H9 (cell line): Measurements from ENCODE around the gene LIN7C. TPM values are rescaled to one million over a fixed set of nuclear protein-coding genes. Genes with fewer than 3 reads are reported as not detected.

Experiments used
- DNase-seq: peaks from one replicate; pipeline ENCODE4 v3.0.0-alpha.2; 2017
- H2AFZ ChIP-seq: one replicate; pipeline ENCODE4 v1.6.1; 2013; ENCODE audit warnings: mild to moderate bottlenecking, low read length, control low read depth, moderate library complexity
- H2AK5ac ChIP-seq: 2 replicates; pipeline ENCODE4 v1.6.1; 2013; ENCODE audit warnings: low read length, control low read depth, mixed read lengths; ENCODE audit not compliant: insufficient read length
- H2BK120ac ChIP-seq: one replicate; pipeline ENCODE4 v1.6.1; 2013; ENCODE audit warnings: low read depth, mild to moderate bottlenecking, low read length, control low read depth, inconsistent platforms; ENCODE audit not compliant: poor library complexity, severe bottlenecking
- H2BK12ac ChIP-seq: 2 replicates; pipeline ENCODE4 v1.6.1; 2013; ENCODE audit warnings: low read length, control low read depth, mixed read lengths, low read depth; ENCODE audit not compliant: insufficient read length
- H2BK15ac ChIP-seq: 2 replicates; pipeline ENCODE4 v1.6.1; 2013; ENCODE audit warnings: low read depth, low read length, control low read depth
- H2BK20ac ChIP-seq: one replicate; pipeline ENCODE4 v1.6.1; 2013; ENCODE audit warnings: low read depth, mild to moderate bottlenecking, low read length, control low read depth, inconsistent platforms; ENCODE audit not compliant: poor library complexity, severe bottlenecking
- H2BK5ac ChIP-seq: 2 replicates; pipeline ENCODE4 v1.6.1; 2013; ENCODE audit warnings: low read length, control low read depth, mixed read lengths; ENCODE audit not compliant: insufficient read length
- H3K14ac ChIP-seq: 2 replicates; pipeline ENCODE4 v1.6.1; 2013; ENCODE audit warnings: low read length, control low read depth; ENCODE audit not compliant: insufficient read depth
- H3K18ac ChIP-seq: 2 replicates; pipeline ENCODE4 v1.6.1; 2013; ENCODE audit warnings: low read depth, mild to moderate bottlenecking, mixed read lengths, low read length, control low read depth; ENCODE audit not compliant: insufficient read length
- H3K23ac ChIP-seq: 2 replicates; pipeline ENCODE4 v1.6.1; 2013; ENCODE audit warnings: low read length, control low read depth, mixed read lengths, low read depth; ENCODE audit not compliant: insufficient read length
- H3K23me2 ChIP-seq: 2 replicates; pipeline ENCODE4 v1.6.1; 2013; ENCODE audit warnings: low read depth, mild to moderate bottlenecking, mixed read lengths, low read length, control low read depth; ENCODE audit not compliant: insufficient read length, poor library complexity, severe bottlenecking
- H3K27ac ChIP-seq: 2 replicates; pipeline ENCODE4 v1.5.1; 2013; ENCODE audit warnings: low read length, control low read depth, mixed read lengths, low read depth; ENCODE audit not compliant: insufficient read length
- H3K27me3 ChIP-seq: 2 replicates; pipeline ENCODE4 v1.6.1; 2013; ENCODE audit warnings: low read length, control low read depth, inconsistent platforms; ENCODE audit not compliant: insufficient read depth
- H3K4ac ChIP-seq: 2 replicates; pipeline ENCODE4 v1.6.1; 2013; ENCODE audit warnings: low read depth, mild to moderate bottlenecking, control low read depth, inconsistent platforms, low read length, moderate library complexity
- H3K4me1 ChIP-seq: 2 replicates; pipeline ENCODE4 v1.6.1; 2013; ENCODE audit warnings: low read length, control low read depth, inconsistent platforms; ENCODE audit not compliant: insufficient read depth
- H3K4me2 ChIP-seq: 2 replicates; pipeline ENCODE4 v1.6.1; 2013; ENCODE audit warnings: low read length, control low read depth, mixed read lengths; ENCODE audit not compliant: insufficient read length, insufficient read depth
- H3K56ac ChIP-seq: 2 replicates; pipeline ENCODE4 v1.6.1; 2013; ENCODE audit warnings: low read depth, mild to moderate bottlenecking, mixed read lengths, low read length, control low read depth; ENCODE audit not compliant: insufficient read length
- H3K79me1 ChIP-seq: 2 replicates; pipeline ENCODE4 v1.6.1; 2013; ENCODE audit warnings: low read depth, mild to moderate bottlenecking, moderate library complexity, low read length, control low read depth, inconsistent platforms; ENCODE audit not compliant: insufficient read depth, poor library complexity, severe bottlenecking
- H3K79me2 ChIP-seq: 2 replicates; pipeline ENCODE4 v1.6.1; 2013; ENCODE audit warnings: low read length, control low read depth, inconsistent platforms; ENCODE audit not compliant: insufficient read depth
- H3K9ac ChIP-seq: 2 replicates; pipeline ENCODE4 v1.6.1; 2013; ENCODE audit warnings: low read length, control low read depth, mixed read lengths; ENCODE audit not compliant: insufficient read length; ENCODE audit errors: extremely low read depth
- H3K9me3 ChIP-seq: one replicate; pipeline ENCODE4 v1.6.1; 2013; ENCODE audit warnings: low read depth, low read length, inconsistent platforms; ENCODE audit not compliant: control insufficient read depth
- H3T11ph ChIP-seq: one replicate; pipeline ENCODE4 v1.6.1; 2013; ENCODE audit warnings: mild to moderate bottlenecking, low read length, control low read depth, inconsistent platforms
- H4K20me1 ChIP-seq: one replicate; pipeline ENCODE4 v1.6.1; 2013; ENCODE audit not compliant: control insufficient read depth, insufficient read length, insufficient read depth
- H4K5ac ChIP-seq: 2 replicates; pipeline ENCODE4 v1.6.1; 2013; ENCODE audit warnings: low read depth, mild to moderate bottlenecking, mixed read lengths, low read length, control low read depth; ENCODE audit not compliant: insufficient read length
- H4K8ac ChIP-seq: replicated peaks from 2 replicates; pipeline ENCODE4 v1.6.1; 2013; ENCODE audit warnings: low read length, control low read depth, mixed read lengths, low read depth; ENCODE audit not compliant: insufficient read length
- H4K91ac ChIP-seq: 2 replicates; pipeline ENCODE4 v1.6.1; 2013; ENCODE audit warnings: low read depth, mild to moderate bottlenecking, moderate library complexity, mixed read lengths, low read length, control low read depth; ENCODE audit not compliant: insufficient read length
- H3K27ac Mint-ChIP-seq, 3 experiments: 2 replicates in 2 of 3; 3 replicates in 1 of 3; pipeline ENCODE4 v1.8.0; 2020 to 2021; ENCODE audit warnings: mixed read lengths in 3 of 3, mild to moderate bottlenecking in 1 of 3, moderate library complexity in 1 of 3
- H3K27me3 Mint-ChIP-seq: 2 replicates; pipeline ENCODE4 v1.8.0; 2021; ENCODE audit warnings: low read depth, mild to moderate bottlenecking, moderate library complexity, mixed read lengths
- H3K36me3 Mint-ChIP-seq, 3 experiments: 2 replicates in 2 of 3; 3 replicates in 1 of 3; pipeline ENCODE4 v1.8.0; 2020 to 2021; ENCODE audit warnings: low read depth in 3 of 3, mixed read lengths in 3 of 3; ENCODE audit not compliant: insufficient read depth in 1 of 3
- H3K4me1 Mint-ChIP-seq, 2 experiments: 2 replicates each; pipeline ENCODE4 v1.8.0; 2020; ENCODE audit warnings: mixed read lengths in 2 of 2
- H3K4me3 Mint-ChIP-seq, 2 experiments: 2 replicates in 1 of 2; 3 replicates in 1 of 2; pipeline ENCODE4 v1.8.0; 2020 to 2021; ENCODE audit warnings: mild to moderate bottlenecking in 2 of 2, mixed read lengths in 2 of 2, moderate library complexity in 1 of 2
- H3K9me3 Mint-ChIP-seq, 2 experiments: 2 replicates in 1 of 2; 3 replicates in 1 of 2; pipeline ENCODE4 v1.8.0; 2020; ENCODE audit warnings: mild to moderate bottlenecking in 2 of 2, mixed read lengths in 2 of 2, moderate library complexity in 1 of 2
- CTCF ChIP-seq: fragments of 200-600 bp; sonication (generic); conservative IDR thresholded peaks from 3 replicates; pipeline ENCODE4 v1.8.0; 2021; ENCODE audit warnings: antibody characterized with exemption, mild to moderate bottlenecking
- WGBS: extraction: QIAGEN DNeasy Blood & Tissue Kit; methylation state at CpG from one replicate; pipeline ENCODE4 v1.1.7; 2013; ENCODE audit warnings: missing lambda C conversion rate, low lambda C conversion rate, mixed read lengths; ENCODE audit not compliant: insufficient read length; ENCODE audit errors: extremely low coverage; 5-methylcytosine and 5-hydroxymethylcytosine counted together
- total RNA-seq: library from RNA; stranded (reverse); gene quantifications from 2 replicates; pipeline ENCODE4 v1.2.1, GENCODE V29; 2021

LIN7C gene
- total RNA-seq, 1 experiment from 2014 or later = 40.0 TPM

- H3K27me3 Mint-ChIP-seq = no peaks in the 10 kb centered on the region
- H3K4me1 ChIP-seq = no peaks in the 10 kb centered on the region
- no peak overlapping the region for H2BK20ac ChIP-seq
- WGBS = no CpG with 5 or more reads among the region's 2 CpGs
- H3K9ac ChIP-seq = no peak overlapping the region
- H3K27ac ChIP-seq = no peak overlapping the region
- no peak overlapping the region for H3K56ac ChIP-seq
- TF ChIP-seq CTCF = no peak
- no peak overlapping the region for H3K4me3 Mint-ChIP-seq
- no peak overlapping the region for H4K5ac ChIP-seq
- no peak overlapping the region for H2BK5ac ChIP-seq
- no peak overlapping the region for H4K91ac ChIP-seq
- H3K4me2 ChIP-seq = no peak overlapping the region
- H3K4me1 Mint-ChIP-seq = peaks cover 13 to 19% of the 10 kb centered on the region in 2 experiments
- DNase-seq = no peak
- H3K4ac ChIP-seq = no peak overlapping the region
- no peak overlapping the region for H2BK120ac ChIP-seq
- no peak overlapping the region for H3T11ph ChIP-seq
- no peak overlapping the region for H3K23ac ChIP-seq
- no peak overlapping the region for H4K8ac ChIP-seq
- H3K79me2 ChIP-seq = no peaks in the 10 kb centered on the region
- peak overlapping the region; percentile 14 for H2AFZ ChIP-seq
- H2BK15ac ChIP-seq = no peak overlapping the region
- H3K9me3 ChIP-seq = no peaks in the 10 kb centered on the region
- no peaks in the 10 kb centered on the region for H4K20me1 ChIP-seq
- no peak overlapping the region for H2AK5ac ChIP-seq
- H3K9me3 Mint-ChIP-seq = no peaks in the 10 kb centered on the region
- no peaks in the 10 kb centered on the region for H3K36me3 Mint-ChIP-seq
- peak overlapping the region in 1 of 3 experiments; percentile 34; a peak in 2 of 7 replicates for H3K27ac Mint-ChIP-seq
- no peak overlapping the region for H3K18ac ChIP-seq
- H3K79me1 ChIP-seq = no peaks in the 10 kb centered on the region
- no peak overlapping the region for H3K14ac ChIP-seq
- no peak overlapping the region for H2BK12ac ChIP-seq
- H3K27me3 ChIP-seq = no peaks in the 10 kb centered on the region
- H3K23me2 ChIP-seq = no peaks in the 10 kb centered on the region
Measured at GRCh38 chr11:27482793-27483192, 23.8 kb downstream of the LIN7C start.
